NOMO-1 treated with dmso at 0.1 percent for 144 hours (cell line): Measurements from ENCODE around the gene SPAG9.

ENCODE experiments used
- DNase-seq: peaks from one replicate; lab custom pipeline; 2025; ENCODE audit not compliant: unreplicated experiment; lab: John Stamatoyannopoulos, UW

The SPAG9 gene

DNA sequence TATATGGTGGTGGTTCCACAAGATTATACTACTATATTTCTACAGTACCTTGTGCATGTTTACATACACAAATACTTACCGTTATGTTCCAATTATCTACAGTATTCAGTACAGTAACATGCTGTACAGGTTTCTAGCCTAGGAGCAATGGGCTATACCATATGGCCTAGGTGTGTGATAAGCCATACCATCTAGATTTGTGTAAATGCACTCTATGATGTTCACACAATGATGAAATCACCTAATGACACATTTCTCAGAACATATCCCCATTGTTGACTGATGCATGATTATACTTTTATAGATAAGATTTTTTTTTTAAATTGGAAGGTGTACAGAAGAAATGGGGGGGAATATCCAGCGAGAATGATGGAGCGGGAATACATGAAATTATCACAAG lies 131.5 kb downstream of the SPAG9 start:
- no peak for DNase-seq

DNA sequence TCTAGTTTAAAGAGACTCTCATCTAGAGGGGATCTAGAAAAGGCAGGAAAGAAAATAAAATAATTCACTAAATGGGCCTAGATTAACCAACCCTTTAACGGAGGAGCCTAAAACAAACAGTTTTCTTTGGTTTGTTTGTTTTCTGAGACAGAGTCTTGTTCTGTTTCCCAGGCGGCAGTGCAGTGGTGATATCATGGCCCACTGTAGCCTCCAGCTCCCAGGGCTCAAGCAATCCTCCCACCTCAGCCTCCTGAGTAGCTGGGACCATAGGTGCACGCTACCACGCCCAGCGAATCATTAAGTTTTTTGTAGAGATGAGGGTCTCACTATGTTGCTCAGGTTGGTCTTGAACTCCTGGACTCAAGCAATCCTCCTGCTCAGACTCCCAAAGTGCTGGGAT lies 132.2 kb downstream of the SPAG9 start:
- DNase-seq: no peak

DNA sequence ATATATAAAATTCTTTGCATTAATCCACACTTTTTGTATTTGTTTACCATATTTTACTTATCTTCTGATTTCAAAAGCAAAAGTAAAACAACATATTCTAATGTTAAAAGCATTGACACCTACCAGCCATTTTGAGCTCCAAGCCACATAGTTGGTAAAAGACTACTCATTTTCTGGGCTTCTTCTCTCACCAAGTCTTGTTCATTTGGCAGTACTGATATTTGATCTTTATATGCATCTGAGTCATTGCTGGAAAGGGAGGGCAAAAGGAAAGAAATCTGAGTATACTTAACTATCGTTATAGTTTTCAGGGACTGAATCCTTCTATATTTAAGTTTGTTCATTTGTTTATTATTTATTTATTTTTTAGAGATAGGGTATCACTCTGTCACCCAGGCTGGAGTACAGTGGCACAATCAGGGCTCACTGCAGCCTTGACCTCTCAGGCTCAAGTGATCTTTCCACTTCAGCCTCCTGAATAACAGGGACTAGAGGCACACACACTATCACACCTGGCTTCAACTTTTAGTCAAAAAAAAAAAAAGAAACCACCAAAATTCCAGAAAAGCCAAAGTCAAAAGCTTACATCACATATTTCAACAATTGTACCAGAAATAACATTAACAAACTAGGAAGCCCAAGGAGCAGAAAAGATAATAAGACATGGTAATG lies 133.5 kb downstream of the SPAG9 start:
- DNase-seq: no peak

DNA sequence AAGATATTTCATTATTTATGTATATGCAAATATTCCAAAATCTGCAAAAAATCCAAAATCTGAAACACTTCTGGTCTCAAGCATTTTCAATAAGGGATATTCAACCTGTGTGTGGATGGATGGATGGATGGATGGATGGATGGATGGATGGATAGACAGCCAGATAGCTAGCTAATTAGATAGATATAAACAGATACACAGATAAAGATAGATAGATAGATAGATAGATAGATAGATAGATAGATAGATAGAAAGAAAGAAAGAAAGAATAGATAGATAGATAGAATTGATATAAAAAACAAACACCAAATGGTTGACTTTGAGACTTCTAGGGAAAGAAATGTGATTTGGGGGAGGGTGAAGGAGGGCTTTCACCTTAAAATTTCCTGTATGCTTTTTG lies 139.4 kb downstream of the SPAG9 start:
- no peak for DNase-seq

DNA sequence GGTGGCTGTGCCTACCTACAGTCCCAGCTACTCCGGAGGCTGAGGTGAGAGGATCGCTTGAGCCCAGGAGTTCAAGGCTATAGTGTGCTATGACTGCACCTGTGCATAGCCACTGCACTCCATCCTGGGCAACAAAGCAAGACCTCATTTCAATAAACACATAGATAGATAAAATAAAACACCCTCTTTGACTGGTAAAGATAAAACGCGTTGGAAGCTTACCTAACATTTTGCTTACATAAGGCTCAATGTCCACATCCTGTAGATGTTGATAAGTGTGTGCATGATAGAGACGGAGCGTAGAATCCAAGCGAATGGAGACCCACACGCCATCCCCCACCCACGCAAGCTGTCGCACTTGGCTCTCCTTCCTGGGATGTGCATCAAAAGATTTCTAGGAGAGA lies 141.1 kb downstream of the SPAG9 start:
- no peak for DNase-seq

DNA sequence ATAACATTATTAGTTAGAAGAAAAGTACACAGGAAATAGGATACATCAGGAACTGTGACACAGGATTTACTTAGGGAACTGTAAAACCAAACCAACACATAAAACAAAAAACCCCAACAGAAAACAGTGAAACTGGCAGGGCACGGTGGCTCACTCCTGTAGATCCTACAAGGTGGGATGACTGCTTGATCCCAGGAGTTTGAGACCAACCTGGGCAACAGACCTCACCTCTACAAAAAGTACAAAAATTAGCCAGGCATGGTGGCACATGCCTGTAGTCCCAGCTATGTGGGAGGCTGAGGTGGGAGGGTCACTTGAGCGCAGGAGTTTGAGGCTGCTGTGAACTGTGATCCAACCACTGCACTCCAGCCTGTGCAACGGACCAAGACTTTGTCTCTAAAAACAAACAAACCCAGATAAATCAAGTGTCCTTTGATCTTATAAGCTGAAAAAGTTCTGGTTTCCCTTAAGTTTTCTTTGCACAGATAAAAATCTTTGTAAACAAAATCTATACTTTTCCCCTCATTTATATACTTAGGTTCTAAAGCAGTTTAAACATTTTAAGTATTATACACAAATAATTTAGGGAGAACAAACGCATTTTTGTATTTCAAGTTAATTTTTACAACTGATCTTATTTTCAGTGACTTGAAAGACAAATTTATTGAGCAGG lies 143.0 kb downstream of the SPAG9 start:
- no peak for DNase-seq

DNA sequence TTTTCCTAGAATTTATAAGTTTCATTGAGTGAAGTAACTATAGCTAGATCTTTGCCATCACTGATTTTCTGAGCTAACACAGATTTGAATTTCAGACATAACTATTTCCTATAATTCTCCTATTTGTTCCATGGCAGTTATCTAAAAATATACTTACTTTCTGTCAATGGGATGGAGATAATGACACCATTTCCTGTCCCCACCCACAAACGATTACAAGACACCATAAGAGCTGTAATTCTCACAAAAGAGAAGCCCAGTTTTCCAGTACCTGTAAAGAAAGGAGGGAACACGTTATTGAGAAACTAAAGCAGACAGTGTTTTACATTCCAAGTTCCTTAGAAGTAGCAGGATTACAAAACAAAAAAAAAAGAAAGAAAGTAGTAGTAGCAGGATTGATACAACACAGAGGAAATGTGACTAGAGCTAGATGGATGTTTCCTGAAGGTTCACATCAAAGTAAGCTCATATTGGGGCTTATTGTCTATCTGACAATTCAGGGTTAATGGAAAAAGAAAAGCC lies 143.7 kb downstream of the SPAG9 start:
- no peak for DNase-seq

DNA sequence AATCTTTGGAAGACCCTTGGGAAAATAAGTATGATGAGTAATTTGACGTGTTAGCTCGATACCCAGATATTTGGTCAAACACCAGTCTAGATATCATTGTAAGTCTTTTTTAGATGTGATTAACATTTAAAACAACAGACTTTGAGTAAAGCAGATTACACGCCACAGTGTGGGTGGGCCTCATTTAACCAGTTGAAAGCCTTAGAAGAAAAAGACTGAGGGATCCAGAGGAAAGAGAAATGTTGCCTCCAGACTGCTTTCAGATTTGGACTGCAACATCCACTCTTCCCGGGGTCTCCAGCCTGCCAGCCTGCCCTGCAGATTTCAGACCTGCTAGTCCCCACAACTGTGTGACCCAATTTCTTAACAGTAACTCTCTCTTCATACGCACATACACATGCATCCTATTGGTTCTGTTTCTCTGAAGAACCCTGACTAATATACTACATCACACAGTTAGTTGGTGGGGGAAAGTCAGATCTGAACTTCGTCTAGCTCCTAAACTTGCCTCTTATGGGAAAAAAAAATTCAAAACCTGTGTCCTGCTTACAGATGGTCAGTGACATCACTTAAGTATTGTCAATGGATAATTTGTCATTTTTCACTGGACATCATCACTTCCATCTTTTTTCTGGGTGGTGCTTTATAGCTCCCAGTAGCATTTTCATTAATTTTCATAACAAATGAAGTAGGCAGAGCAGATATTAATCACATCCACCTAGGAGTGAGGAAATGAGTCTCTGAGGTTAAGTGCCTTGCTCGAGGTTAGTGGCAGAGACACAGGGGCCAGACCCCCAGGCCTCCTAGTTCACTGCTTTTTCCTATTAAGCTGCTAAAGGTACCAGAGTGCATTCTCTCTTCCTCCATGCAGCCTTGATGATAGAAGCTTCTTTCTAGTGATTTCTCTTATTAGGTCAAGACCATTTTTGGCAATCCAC lies 146.8 kb downstream of the SPAG9 start:
- DNase-seq: no peak

DNA sequence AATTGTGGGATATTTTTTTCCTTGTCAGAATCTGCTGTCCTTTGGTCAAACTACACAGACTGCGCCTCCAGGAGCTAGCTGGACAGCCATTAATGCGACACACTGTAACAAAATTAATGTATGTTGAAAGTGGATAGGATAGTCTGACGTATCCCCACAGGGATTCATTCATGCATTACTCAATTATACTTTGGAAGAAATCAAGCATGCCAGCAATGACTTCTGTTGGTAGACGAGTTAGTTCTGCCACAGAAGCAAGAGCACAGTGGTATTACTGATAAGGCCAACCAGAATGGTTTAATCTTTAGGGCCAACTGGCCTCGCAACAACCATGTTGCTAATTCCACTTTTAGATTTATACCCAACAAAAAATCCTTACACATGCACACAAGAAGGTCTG lies 148.1 kb downstream of the SPAG9 start:
- no peak for DNase-seq

DNA sequence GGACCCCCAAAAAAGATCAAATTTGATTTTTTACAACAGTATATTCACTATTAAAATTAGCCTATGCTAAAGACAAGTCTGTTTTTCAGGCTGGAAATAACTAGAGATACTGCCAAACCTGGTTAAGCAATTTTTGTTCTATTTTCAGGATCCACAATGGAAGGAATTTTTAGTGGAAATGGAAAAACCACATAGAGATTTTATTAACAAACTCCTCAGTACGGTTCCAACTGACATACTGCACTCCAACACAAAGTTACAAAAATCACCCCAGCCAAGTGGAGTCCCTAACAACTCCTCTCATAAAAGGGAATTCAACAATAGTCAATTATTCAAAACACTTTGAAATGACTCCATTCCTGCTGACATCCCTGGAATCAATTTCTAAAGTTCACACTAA lies 152.9 kb downstream of the SPAG9 start:
- no peak for DNase-seq

DNA sequence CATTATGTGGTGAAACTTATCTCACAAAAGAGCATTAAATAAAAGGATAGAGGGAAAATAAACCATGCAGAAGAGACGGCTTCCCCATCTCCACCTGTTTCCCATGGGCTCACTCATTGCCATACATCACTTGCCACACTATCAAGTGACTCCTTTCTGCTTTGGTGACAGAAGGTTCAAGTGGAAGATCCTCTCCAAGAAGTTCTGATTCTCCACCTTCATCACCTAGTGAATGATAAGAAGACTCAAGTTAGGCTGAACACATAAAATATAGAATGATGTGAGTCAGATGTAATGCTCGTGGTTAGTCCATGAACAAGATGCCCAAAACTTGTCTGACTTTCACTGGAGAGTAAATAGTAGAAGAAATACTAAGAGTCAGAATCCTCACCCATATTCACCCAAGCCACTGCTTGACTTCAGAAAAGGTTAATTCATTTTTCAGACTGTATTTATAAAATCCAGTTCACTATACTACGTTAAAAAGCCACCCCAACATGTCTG lies 154.5 kb downstream of the SPAG9 start:
- no peak for DNase-seq

DNA sequence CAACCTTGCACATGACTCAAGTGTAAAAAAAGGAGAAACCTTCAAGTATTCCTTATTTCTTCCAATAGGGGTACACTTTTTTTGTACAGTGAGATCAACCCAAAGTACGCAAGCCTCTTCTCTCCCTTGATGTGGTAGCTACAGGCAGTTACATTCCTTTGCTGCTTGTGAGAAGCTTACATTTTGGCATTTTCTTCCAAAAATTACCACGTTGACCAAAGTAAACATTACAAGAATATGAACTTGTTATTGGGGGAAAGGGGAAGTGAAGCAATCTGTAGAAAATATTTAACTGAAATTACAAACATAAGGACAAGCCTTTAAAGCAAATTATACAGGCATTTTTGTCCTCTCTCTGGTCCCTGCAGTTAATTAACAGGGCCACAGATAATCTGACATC lies 157.5 kb downstream of the SPAG9 start:
- no peak for DNase-seq

DNA sequence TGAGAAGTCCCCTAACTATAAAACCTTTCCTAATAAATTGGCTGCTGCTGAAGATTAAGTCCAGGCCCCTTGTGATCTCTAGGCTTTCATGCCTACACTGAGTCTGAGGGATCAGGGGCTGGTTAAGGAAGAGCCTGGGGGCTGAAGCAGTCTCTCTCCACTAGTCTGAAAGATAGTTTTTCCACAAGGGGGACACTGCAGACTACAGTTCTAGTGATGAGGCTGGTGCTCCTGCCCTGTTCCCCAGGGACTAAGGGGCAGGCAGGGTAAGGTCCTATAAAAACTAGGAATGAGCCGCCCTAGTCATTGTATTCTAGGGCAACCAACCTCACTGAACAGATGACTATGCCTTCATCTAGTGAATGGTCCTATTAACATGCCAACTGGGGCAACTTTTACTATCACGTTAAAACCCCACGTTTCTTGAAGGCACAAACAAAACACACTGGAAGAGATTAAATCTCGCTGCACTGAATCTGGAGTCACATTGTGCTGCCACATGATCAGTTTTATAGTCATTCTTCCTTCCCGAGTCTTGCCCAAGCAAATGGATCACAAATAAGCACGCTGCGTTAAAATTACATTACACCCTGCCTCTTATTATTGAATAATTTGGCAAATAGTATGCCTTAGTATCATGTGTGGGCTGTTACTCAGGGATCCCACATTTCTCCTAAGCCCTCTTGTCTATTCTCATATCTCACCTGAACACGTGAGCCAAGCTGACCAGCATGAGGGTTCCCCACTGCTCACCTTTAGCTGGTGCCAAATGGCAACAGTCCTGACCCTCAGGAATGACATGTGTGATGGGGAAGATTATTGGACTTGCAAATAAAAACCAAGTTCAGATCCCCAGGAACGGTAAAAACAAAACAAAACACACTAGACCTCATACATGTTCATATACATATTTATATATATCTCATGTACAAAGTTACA lies 159.1 kb downstream of the SPAG9 start:
- DNase-seq: no peak

DNA sequence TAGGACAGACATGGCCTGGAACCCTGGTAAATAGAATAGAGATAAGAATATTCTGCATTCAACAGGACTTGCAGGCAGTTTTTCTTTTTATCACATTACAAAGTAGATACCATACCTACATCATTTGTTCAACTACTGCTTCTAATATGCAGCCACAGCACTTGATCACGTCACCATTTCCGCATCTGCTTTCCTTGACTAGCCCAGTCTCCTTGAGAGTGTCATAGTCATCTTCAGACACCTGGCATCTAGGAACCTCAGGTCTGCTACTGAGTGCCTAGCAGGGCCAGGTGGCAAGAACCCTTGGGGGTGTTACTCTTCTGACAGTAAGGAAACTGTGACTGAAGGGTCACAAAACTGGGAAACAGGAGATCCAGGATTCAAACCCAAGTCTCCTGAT lies 161.3 kb downstream of the SPAG9 start:
- no peak for DNase-seq

DNA sequence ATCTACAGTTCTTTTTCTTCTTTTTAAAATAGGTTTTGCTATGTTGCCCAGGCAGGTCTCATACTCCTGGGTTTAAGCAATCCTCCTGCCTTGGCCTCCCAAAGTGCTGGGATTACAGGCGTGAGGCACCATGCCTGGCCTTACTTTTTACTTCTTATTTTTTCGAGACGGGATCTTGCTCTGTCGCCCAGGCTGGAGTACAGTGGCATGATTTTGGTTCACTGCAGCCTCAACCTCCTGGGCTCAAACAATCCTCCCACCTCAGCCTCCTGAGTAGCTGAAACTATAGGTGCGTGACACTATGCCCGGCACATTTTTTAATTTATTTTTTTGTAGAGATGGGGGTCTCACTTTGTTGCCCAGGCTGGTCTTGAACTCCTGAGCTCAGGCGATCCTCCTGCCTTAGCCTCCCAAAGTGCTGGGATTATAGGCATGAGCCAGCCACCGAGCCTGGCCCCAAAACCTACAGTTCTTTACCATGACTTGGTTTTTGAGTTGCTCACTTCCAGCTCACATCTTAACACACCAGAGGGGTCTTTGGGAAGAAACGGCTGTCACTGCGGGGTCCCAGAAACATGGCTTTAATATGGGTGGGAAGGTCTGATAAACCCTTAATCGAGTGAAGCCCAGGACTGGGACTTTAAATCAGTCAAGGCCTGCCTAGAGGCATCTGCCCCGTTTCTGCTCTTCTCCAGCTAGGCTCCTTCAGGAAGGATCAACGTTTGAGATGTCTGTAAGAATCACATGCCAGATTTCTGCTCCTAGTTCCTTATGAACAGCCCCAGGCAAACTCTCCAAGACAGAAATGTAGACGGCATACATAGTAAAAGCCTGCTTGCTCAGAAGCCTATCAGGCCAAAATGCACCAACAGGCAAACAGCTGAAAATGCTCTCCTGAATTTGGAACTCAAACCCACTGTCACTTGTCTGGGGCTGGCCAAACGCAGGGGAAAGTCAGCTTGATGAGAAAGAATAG lies 162.8 kb downstream of the SPAG9 start:
- no peak for DNase-seq

DNA sequence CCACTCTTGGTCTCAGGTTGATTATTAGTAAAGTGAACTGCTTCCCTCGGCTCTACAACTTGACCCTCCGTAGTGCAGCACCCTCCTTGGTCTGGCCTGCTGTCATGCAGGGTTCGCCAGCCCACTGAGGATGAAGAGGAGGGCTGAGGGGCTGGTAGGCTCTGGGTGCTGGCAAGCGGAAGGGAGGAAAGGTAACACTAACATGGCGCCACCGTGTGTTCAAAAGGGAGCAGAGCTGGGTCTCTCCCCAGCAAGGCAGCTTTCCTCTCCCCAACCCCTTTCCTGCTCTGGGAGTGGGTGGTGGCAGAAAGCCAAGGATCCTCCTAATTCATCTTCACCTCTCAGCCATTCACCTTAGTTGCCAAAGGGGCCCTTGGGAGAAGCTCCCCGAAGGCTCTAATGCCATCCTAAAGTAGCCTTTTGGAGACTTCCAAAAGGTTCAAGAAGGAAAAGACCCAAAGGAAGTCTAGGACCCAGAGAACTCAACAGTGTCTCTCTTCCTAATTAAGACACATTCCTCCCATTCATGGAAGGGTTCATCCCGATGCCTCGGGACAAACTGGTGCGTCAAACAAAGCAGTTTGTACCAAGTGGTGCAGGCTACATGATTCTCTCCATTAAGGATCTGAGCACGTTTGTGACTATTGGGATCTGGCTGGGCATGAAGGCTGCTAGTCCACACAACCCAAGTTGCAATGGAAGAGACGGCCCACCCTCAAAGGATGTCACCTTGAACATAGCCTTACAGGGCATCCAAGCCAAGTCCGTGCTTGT lies 163.7 kb downstream of the SPAG9 start:
- peak; percentile 23 for DNase-seq

DNA sequence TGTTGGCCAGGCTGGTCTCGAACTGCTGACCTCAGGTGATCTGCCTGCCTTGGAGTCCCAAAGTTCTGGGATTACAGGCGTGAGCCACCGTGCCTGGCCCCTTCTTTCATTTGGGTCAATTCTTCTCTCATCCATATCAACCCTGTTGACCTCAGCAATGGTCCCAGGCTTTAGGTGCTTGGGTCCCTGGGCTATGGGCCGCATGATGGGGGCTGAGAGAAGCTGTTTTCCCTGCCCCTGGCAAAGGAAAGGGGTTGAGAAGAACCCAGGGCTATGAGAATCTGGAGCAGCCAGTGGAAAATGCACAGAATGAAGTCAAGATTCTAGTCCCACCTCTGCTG lies 164.3 kb downstream of the SPAG9 start:
- DNase-seq: no peak

DNA sequence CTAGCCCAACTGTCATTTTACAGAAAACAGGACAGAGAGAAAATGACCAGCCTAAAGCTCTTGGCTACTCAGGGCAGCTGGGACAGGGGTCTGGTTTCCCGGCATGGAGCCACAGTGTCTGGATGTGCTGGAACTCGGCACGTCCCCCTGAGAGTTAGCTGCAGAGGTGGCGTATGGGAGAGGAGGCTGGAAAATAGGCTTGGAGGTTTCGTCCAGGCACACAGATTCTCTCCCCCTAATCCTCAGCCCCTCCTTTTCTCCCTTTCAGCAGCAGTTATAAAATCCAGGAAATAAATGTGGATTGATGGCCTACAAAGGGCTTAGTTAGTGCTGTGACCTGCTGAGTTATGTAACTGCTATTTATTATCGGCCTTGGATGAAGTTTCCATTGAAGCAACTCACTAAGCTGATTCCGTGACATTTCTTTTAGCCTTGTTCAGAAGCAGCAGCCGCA lies 165.0 kb downstream of the SPAG9 start:
- no peak for DNase-seq

DNA sequence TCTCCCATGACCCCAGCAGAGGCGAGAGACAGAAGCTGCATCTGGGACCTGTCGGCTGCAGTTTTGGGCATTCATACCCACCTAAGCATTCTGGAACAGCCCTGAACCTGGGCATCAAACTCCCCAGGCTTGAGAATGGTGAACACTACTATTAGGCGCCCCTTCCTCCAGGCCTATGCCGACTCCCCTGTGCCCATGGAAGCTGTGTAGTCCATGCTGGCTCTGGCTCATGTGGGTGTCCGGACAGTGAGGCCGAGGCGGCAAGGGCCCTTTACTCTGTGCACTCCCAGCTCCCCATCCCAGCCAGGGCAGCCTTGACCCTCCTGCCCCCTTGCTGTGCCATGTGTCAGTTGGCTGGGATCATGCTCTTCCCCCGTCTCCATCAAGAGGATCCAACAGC lies 165.5 kb downstream of the SPAG9 start:
- no peak for DNase-seq
